Effector memory CD8-positive, alpha-beta T cell (primary cell): ENCODE measurements around the gene SLC35D2.

ENCODE experiments used
- ATAC-seq: fragments of 150-1000 bp; cut with Tn5 transposase; replicated peaks from 2 replicates; pipeline ENCODE4 v1.10.0; 2021; ENCODE audit warnings: mild to moderate bottlenecking, moderate library complexity
- DNase-seq, 3 experiments: peaks; one replicate each; pipeline ENCODE4 v3.0.0; 2021
- H3K27ac Mint-ChIP-seq, 2 donors: one replicate each; pipeline ENCODE4 v1.8.0; 2022; ENCODE audit warnings: mild to moderate bottlenecking in 2 of 2, mixed read lengths in 2 of 2, moderate library complexity in 2 of 2
- H3K27me3 Mint-ChIP-seq, 2 donors: one replicate each; pipeline ENCODE4 v1.8.0; 2022; ENCODE audit warnings: mixed read lengths in 2 of 2
- H3K36me3 Mint-ChIP-seq: one replicate; pipeline ENCODE4 v1.8.0; 2022; ENCODE audit warnings: mild to moderate bottlenecking, moderate library complexity, mixed read lengths; ENCODE audit not compliant: insufficient read depth
- H3K4me1 Mint-ChIP-seq, 2 donors: one replicate each; pipeline ENCODE4 v1.8.0; 2022; ENCODE audit warnings: low read depth in 2 of 2, mixed read lengths in 2 of 2
- H3K4me3 Mint-ChIP-seq, 2 donors: one replicate each; pipeline ENCODE4 v1.8.0; 2022; ENCODE audit warnings: mild to moderate bottlenecking in 2 of 2, mixed read lengths in 2 of 2, moderate library complexity in 2 of 2
- H3K9me3 Mint-ChIP-seq, 2 donors: one replicate each; pipeline ENCODE4 v1.8.0; 2022; ENCODE audit warnings: mixed read lengths in 2 of 2

Gene SLC35D2

GRCh38 chr9:96417051-96417586 lies 33.6 kb upstream of the SLC35D2 start:
- peaks cover 28 to 47% of the 10 kb centered on the region in 2 donors for H3K4me1 Mint-ChIP-seq
- H3K27ac Mint-ChIP-seq, result peak overlapping the region; percentile 91 to 95
- DNase-seq (peak; percentile 84 to 89 (median 88)), ATAC-seq (peak; percentile 31)
- H3K9me3 Mint-ChIP-seq, result no peaks in the 10 kb centered on the region
- H3K27me3 Mint-ChIP-seq, result no peaks in the 10 kb centered on the region
- H3K36me3 Mint-ChIP-seq, result peaks cover 19% of the 10 kb centered on the region
- H3K4me3 Mint-ChIP-seq, result peak overlapping the region; percentile 84 to 92

DNA sequence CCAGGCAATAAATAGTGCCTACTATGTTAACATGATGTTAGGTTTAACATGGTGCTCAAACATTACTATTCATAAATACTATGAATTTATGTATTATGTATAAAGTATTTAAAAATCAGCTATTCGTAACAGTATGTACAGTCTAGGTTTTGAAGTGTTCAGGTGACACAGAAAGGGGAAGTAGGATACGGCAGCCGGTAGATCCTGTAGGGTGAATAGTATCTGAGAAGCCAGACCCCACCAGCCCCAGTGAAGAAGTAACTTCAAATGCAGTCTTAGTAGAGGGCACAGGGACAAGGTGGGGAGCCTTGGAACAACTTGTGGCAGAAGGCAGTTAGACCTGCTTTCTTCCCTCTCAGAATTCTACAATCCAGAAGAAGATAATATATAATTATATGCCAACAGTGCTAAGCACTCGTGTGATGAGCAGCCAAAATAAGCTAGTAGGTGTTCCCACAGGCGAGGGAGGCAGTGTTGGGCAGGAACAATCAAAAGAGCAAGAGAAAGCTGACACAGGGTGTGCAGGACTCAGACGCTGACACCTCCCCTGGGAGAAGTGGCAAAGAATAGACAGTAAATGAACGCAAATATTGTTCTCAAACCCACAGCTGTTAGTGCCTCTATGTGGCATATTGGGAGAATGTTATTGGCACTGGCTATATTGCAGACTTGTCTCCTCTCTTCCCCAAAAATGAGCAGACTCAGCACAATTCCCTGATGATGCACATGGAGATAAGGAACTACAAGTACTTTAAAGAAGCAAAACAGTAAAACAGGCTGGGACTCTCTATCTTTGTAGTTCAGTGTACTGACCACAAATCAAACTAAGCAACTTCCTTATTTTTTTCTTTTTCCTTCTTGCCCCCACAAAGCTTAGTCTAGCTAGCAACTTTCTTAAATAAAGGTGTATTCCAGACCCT lies 30.1 kb upstream of the SLC35D2 start:
- Mint-ChIP-seq H3K4me1 (peaks cover 24 to 32% of the 10 kb centered on the region in 2 donors), H3K9me3 (no peaks in the 10 kb centered on the region), H3K27me3 (no peaks in the 10 kb centered on the region), H3K4me3 (peak overlapping the region; percentile 67 to 76), H3K36me3 (peaks cover 19% of the 10 kb centered on the region), H3K27ac (peak overlapping the region; percentile 81 to 91)
- DNase-seq, result no peak
- no peak for ATAC-seq

GRCh38 chr9:96412174-96412913 lies 28.8 kb upstream of the SLC35D2 start:
- H3K9me3 Mint-ChIP-seq, result no peaks in the 10 kb centered on the region
- peaks cover 11% of the 10 kb centered on the region for H3K36me3 Mint-ChIP-seq
- peaks cover 25 to 33% of the 10 kb centered on the region in 2 donors for H3K4me1 Mint-ChIP-seq
- H3K4me3 Mint-ChIP-seq, result peak overlapping the region; percentile 67 to 76
- peak overlapping the region; percentile 81 to 91 for H3K27ac Mint-ChIP-seq
- ATAC-seq, result no peak
- DNase-seq, result no peak
- H3K27me3 Mint-ChIP-seq, result no peaks in the 10 kb centered on the region

- Mint-ChIP-seq H3K4me3 (no peak overlapping the region), H3K36me3 (peaks cover 6% of the 10 kb centered on the region), H3K4me1 (peaks cover 22 to 30% of the 10 kb centered on the region in 2 donors), H3K9me3 (no peaks in the 10 kb centered on the region), H3K27me3 (no peaks in the 10 kb centered on the region), H3K27ac (peak overlapping the region in 1 of 2 donors; percentile 44)
- ATAC-seq, result no peak
- no peak for DNase-seq
These were observed 27.8 kb upstream of the SLC35D2 start for GRCh38 chr9:96411129-96411838.

- no peak for DNase-seq
- peak overlapping the region; percentile 35 to 87 for H3K27ac Mint-ChIP-seq
- peaks cover 15 to 19% of the 10 kb centered on the region in 2 donors for H3K4me1 Mint-ChIP-seq
- ATAC-seq, result peak; percentile 42
- no peaks in the 10 kb centered on the region for H3K27me3 Mint-ChIP-seq
- peaks cover 5% of the 10 kb centered on the region for H3K36me3 Mint-ChIP-seq
- H3K4me3 Mint-ChIP-seq, result no peak overlapping the region
- H3K9me3 Mint-ChIP-seq, result no peaks in the 10 kb centered on the region
These were observed 25.1 kb upstream of the SLC35D2 start for GRCh38 chr9:96408409-96409280.

- Mint-ChIP-seq H3K9me3 (peaks cover 0 to 3% of the 10 kb centered on the region in 2 donors), H3K27me3 (no peaks in the 10 kb centered on the region), H3K4me3 (peak overlapping the region; percentile 39 to 41), H3K4me1 (peaks cover 15 to 22% of the 10 kb centered on the region in 2 donors), H3K27ac (peak overlapping the region; percentile 87 to 93), H3K36me3 (no peaks in the 10 kb centered on the region)
- no peak for DNase-seq
- ATAC-seq, result no peak
These were observed 16.8 kb upstream of the SLC35D2 start for GRCh38 chr9:96400132-96400910.

- ATAC-seq (no peak), DNase-seq (no peak)
- H3K4me1 Mint-ChIP-seq, result peaks cover 17 to 22% of the 10 kb centered on the region in 2 donors
- peak overlapping the region; percentile 87 to 93 for H3K27ac Mint-ChIP-seq
- no peaks in the 10 kb centered on the region for H3K36me3 Mint-ChIP-seq
- H3K4me3 Mint-ChIP-seq, result peak overlapping the region; percentile 39 to 41
- H3K9me3 Mint-ChIP-seq, result peaks cover 0 to 3% of the 10 kb centered on the region in 2 donors
- H3K27me3 Mint-ChIP-seq, result no peaks in the 10 kb centered on the region
These were observed 15.8 kb upstream of the SLC35D2 start for GRCh38 chr9:96399325-96399633.

GRCh38 chr9:96398582-96399324 lies 15.2 kb upstream of the SLC35D2 start:
- H3K36me3 Mint-ChIP-seq, result no peaks in the 10 kb centered on the region
- DNase-seq, result no peak

DNA sequence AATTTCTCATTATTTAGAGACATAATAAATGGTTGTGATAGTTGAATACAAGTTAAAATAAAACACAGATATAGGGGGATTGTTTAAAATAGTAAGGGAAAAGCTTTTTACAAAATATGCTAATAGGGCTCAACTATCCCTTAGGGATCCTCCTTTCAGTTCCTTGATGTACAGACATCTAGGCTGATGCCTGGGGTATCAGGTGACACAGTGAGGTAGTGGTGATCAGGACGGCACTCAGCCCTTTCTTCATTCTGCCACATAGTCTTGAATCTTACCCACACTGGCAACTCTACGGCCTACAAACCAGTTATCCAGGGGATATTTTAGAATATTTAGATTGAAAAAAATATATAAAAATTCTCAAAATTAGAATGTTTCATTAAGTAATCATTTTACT lies 12.5 kb upstream of the SLC35D2 start:
- H3K4me1 Mint-ChIP-seq, result peaks cover 20 to 22% of the 10 kb centered on the region in 2 donors
- H3K4me3 Mint-ChIP-seq, result no peak overlapping the region
- H3K27ac Mint-ChIP-seq, result no peak overlapping the region
- peaks cover 0 to 3% of the 10 kb centered on the region in 2 donors for H3K9me3 Mint-ChIP-seq
- DNase-seq (no peak), ATAC-seq (no peak)
- H3K27me3 Mint-ChIP-seq, result no peaks in the 10 kb centered on the region
- peaks cover 5% of the 10 kb centered on the region for H3K36me3 Mint-ChIP-seq

More at GRCh38 chr9:96398582-96399324, 15.2 kb upstream of the SLC35D2 start:
- peak overlapping the region; percentile 87 to 93 for H3K27ac Mint-ChIP-seq
- H3K9me3 Mint-ChIP-seq, result peaks cover 0 to 3% of the 10 kb centered on the region in 2 donors
- no peaks in the 10 kb centered on the region for H3K27me3 Mint-ChIP-seq
- ATAC-seq, result peak; percentile 87
- H3K4me1 Mint-ChIP-seq, result peaks cover 17 to 22% of the 10 kb centered on the region in 2 donors
- H3K4me3 Mint-ChIP-seq, result peak overlapping the region; percentile 39 to 41

GRCh38 chr9:96394832-96395496 lies 11.5 kb upstream of the SLC35D2 start:
- Mint-ChIP-seq H3K27me3 (no peaks in the 10 kb centered on the region), H3K4me3 (no peak overlapping the region), H3K36me3 (peaks cover 10% of the 10 kb centered on the region), H3K9me3 (no peaks in the 10 kb centered on the region), H3K27ac (peak overlapping the region in 1 of 2 donors; percentile 1), H3K4me1 (peaks cover 20 to 22% of the 10 kb centered on the region in 2 donors)
- no peak for DNase-seq
- no peak for ATAC-seq

DNA sequence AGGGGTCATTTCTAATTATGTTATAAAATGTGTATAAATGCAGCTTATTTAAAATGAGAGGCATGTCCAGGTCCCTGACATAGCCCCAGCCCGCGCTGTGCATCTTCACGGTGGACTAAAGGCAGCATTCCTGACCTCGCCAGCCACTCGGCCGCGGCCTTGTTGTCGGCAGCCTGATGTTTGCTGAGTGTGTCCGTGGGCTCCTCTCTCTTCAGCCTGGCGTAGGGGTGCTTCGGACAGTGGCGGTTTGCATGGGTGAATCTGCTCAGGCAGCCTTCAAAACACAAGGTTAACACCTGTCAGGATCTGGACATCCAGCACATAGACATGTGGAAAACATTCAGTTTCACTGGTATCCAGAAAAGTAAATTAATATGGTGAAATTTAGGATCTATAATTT lies 8.8 kb upstream of the SLC35D2 start:
- DNase-seq (no peak), ATAC-seq (no peak)
- Mint-ChIP-seq H3K4me3 (no peak overlapping the region), H3K36me3 (peaks cover 10% of the 10 kb centered on the region), H3K4me1 (peaks cover 4 to 6% of the 10 kb centered on the region in 2 donors), H3K27me3 (no peaks in the 10 kb centered on the region), H3K9me3 (no peaks in the 10 kb centered on the region), H3K27ac (no peak overlapping the region)
